HepG2 (cell line): Measurements from ENCODE around the gene HMGCS2. TPM values are rescaled to one million over a fixed set of nuclear protein-coding genes. Genes with fewer than 3 reads are reported as not detected.
A peak's percentile ranks its signal among the peaks of the same experiment; 100 is the strongest.

Source experiments
- CC2D1A ChIP-seq: sonication (generic); formaldehyde crosslinking; IDR thresholded peaks from 2 replicates; pipeline ENCODE4 v1.8.1; 2023; ENCODE audit warnings: mild to moderate bottlenecking, missing genetic modification reagents
- DPF2 ChIP-seq: sonication (generic); formaldehyde crosslinking; IDR thresholded peaks from 2 replicates; pipeline ENCODE4 v1.4.0; 2020; ENCODE audit warnings: mild to moderate bottlenecking, low read depth, missing genetic modification reagents, borderline replicate concordance
- FOXK1 ChIP-seq: sonication (generic); formaldehyde crosslinking; IDR thresholded peaks from 2 replicates; pipeline ENCODE4 v1.4.0; 2020; ENCODE audit warnings: low read depth, missing genetic modification reagents, borderline replicate concordance
- GABPA ChIP-seq, 2 experiments: IDR thresholded peaks; 2 replicates each; pipeline ENCODE4 v1.6.1; 2011 to 2016; ENCODE audit warnings: low read depth in 2 of 2, low read length in 1 of 2, missing biosample characterization in 1 of 2, missing genetic modification characterization in 1 of 2
- HDAC2 ChIP-seq: sonication (generic); formaldehyde crosslinking; IDR thresholded peaks from 2 replicates; pipeline ENCODE4 v1.4.0; 2020; ENCODE audit warnings: missing genetic modification reagents
- IRF2 ChIP-seq: IDR thresholded peaks from 2 replicates; pipeline ENCODE4 v1.6.1; 2018; ENCODE audit warnings: missing genetic modification reagents, missing compliant biosample characterization
- JDP2 ChIP-seq: sonication (generic); formaldehyde crosslinking; IDR thresholded peaks from 2 replicates; pipeline ENCODE4 v1.8.1; 2022; ENCODE audit warnings: missing genetic modification reagents, borderline replicate concordance
- MAZ ChIP-seq, 2 experiments: sonication (generic) in 1 of 2; formaldehyde crosslinking in 1 of 2; IDR thresholded peaks; 2 replicates each; pipeline versions ENCODE4 v1.5.0 to v1.6.1; 2012 to 2020; ENCODE audit warnings: low read depth in 2 of 2, mild to moderate bottlenecking in 2 of 2, borderline replicate concordance in 1 of 2, improper control_type of control experiment in 1 of 2, low read length in 1 of 2, missing genetic modification reagents in 1 of 2, moderate library complexity in 1 of 2
- NBN ChIP-seq: fragments of 450-650 bp; conservative IDR thresholded peaks from 2 replicates; pipeline ENCODE4 v1.6.1; 2017
- NCOA5 ChIP-seq: sonication (generic); formaldehyde crosslinking; IDR thresholded peaks from 2 replicates; pipeline ENCODE4 v1.4.0; 2020; ENCODE audit warnings: missing genetic modification reagents
- PAXIP1 ChIP-seq: sonication (generic); formaldehyde crosslinking; conservative IDR thresholded peaks from 2 replicates; pipeline ENCODE4 v1.4.0; 2020; ENCODE audit warnings: mild to moderate bottlenecking, missing genetic modification reagents, moderate library complexity
- PPARG ChIP-seq: conservative IDR thresholded peaks from 2 replicates; pipeline ENCODE4 v1.6.1; 2016; ENCODE audit warnings: missing biosample characterization, missing genetic modification reagents
- PRDM4 ChIP-seq: sonication (generic); formaldehyde crosslinking; IDR thresholded peaks from 2 replicates; pipeline ENCODE4 v1.9.0; 2021; ENCODE audit warnings: missing genetic modification reagents, borderline replicate concordance
- SMAD3 ChIP-seq: sonication (generic); formaldehyde crosslinking; IDR thresholded peaks from 2 replicates; pipeline ENCODE4 v1.4.0; 2020; ENCODE audit warnings: missing genetic modification reagents
- YEATS4 ChIP-seq: sonication (generic); formaldehyde crosslinking; IDR thresholded peaks from 2 replicates; pipeline ENCODE4 v1.4.0; 2020; ENCODE audit warnings: missing genetic modification reagents, borderline replicate concordance
- ZFP62 ChIP-seq: sonication (generic); formaldehyde crosslinking; IDR thresholded peaks from 2 replicates; pipeline ENCODE4 v1.4.0; 2020; ENCODE audit warnings: missing genetic modification reagents
- ZNF232 ChIP-seq: sonication (generic); formaldehyde crosslinking; IDR thresholded peaks from 2 replicates; pipeline ENCODE4 v1.4.0; 2020; ENCODE audit warnings: missing genetic modification reagents, borderline replicate concordance
- polyA plus RNA-seq, 8 experiments: library from polyadenylated mRNA; depleted of rRNA in 3 of 8; stranded (reverse) in 7 of 8; unstranded in 1 of 8; fragments of >200 nt; fragmentation: Illumina TruSeq in 4 of 8; extraction: Trizol in 4 of 8; gene quantifications; 2 replicates each; pipeline versions ENCODE4 v1.2.1 to v1.2.3, GENCODE V29; 2011 to 2016; ENCODE audit warnings: low read depth in 4 of 8, missing spikeins in 1 of 8, mixed read lengths in 1 of 8; ENCODE audit not compliant: insufficient read depth in 1 of 8
- total RNA-seq, 5 experiments: library from RNA; depleted of rRNA; stranded (reverse); fragments of >200 nt; fragmentation: Illumina TruSeq; extraction: Trizol; gene quantifications; 2 replicates each; pipeline ENCODE4 v1.2.3, GENCODE V29; 2016; ENCODE audit warnings: low read depth in 1 of 5
- TF ChIP-seq, protein P1 (sequence below): sonication (generic); formaldehyde crosslinking; IDR thresholded peaks from 2 replicates; pipeline ENCODE4 v1.9.0; 2022; ENCODE audit warnings: low read depth, missing genetic modification reagents
- TF ChIP-seq, protein P2 (sequence below): sonication (generic); formaldehyde crosslinking; IDR thresholded peaks from 2 replicates; pipeline ENCODE4 v1.4.0; 2020; ENCODE audit warnings: missing genetic modification reagents

HMGCS2 gene
- total and polyA plus RNA-seq, 2 of the 13 experiments (the other 11 are each of a cell fraction or from before 2014, with no cell fraction given): 0.44 to 1.5 TPM

DNA sequence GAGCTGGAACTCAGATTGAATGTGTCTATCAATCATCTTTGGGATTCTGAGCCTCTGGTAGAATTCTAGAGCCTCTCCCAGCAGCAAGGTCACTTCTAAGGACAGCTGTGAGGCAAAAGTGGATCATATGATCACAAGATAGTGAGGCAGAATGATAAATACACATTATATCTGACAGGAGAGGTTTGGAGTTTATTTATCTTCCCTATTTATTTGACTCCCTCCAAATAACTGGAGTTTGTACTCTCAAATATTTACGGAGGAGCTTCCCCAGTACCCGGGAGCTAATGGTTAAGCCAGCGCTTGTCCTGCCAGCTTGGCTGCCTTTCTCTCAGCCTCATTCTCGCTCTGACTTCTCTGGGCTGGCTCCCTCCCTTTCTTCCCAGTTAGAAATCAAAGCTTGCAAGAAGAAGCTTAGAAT is 2.3 kb downstream of the HMGCS2 start (continued):
- TF ChIP-seq CC2D1A (CRISPR knock-in tag) (no peak), HDAC2 (CRISPR knock-in tag) (peak; percentile 85), MAZ (IDR thresholded peaks at IDR 0.05; ENCODE audit: borderline replicate concordance, low read depth, low read length) (no peak), MAZ (CRISPR knock-in tag; IDR thresholded peaks at IDR 0.05; ENCODE audit: low read depth) (0 out of 2 replicates have a peak, but pooled peaks have one; percentile 60), FOXK1 (peak; percentile 16; the same call in 1 of the 2 replicates), PRDM4 (no peak), PAXIP1 (CRISPR knock-in tag) (peak; percentile 95), IRF2 (CRISPR knock-in tag) (no peak), GABPA (IDR thresholded peaks at IDR 0.05; ENCODE audit: low read depth, low read length) (no peak), GABPA (CRISPR knock-in tag; IDR thresholded peaks at IDR 0.05; ENCODE audit: low read depth) (no peak), YEATS4 (CRISPR knock-in tag) (no peak; the same call in 1 of the 2 replicates), SMAD3 (CRISPR knock-in tag) (no peak), JDP2 (CRISPR knock-in tag) (no peak), NBN (no peak), PPARG (CRISPR knock-in tag) (peak; percentile 90), NCOA5 (CRISPR knock-in tag) (no peak), ZFP62 (CRISPR knock-in tag) (no peak), ZNF232 (CRISPR knock-in tag) (no peak), DPF2 (CRISPR knock-in tag) (peak; percentile 72; the same call in 1 of the 2 replicates)
- TF ChIP-seq, protein P1, sequence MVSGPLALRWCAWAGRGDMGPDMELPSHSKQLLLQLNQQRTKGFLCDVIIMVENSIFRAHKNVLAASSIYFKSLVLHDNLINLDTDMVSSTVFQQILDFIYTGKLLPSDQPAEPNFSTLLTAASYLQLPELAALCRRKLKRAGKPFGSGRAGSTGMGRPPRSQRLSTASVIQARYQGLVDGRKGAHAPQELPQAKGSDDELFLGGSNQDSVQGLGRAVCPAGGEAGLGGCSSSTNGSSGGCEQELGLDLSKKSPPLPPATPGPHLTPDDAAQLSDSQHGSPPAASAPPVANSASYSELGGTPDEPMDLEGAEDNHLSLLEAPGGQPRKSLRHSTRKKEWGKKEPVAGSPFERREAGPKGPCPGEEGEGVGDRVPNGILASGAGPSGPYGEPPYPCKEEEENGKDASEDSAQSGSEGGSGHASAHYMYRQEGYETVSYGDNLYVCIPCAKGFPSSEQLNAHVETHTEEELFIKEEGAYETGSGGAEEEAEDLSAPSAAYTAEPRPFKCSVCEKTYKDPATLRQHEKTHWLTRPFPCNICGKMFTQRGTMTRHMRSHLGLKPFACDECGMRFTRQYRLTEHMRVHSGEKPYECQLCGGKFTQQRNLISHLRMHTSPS (CRISPR knock-in tag): no peak; the same call in 1 of the 2 replicates
- TF ChIP-seq, protein P2, sequence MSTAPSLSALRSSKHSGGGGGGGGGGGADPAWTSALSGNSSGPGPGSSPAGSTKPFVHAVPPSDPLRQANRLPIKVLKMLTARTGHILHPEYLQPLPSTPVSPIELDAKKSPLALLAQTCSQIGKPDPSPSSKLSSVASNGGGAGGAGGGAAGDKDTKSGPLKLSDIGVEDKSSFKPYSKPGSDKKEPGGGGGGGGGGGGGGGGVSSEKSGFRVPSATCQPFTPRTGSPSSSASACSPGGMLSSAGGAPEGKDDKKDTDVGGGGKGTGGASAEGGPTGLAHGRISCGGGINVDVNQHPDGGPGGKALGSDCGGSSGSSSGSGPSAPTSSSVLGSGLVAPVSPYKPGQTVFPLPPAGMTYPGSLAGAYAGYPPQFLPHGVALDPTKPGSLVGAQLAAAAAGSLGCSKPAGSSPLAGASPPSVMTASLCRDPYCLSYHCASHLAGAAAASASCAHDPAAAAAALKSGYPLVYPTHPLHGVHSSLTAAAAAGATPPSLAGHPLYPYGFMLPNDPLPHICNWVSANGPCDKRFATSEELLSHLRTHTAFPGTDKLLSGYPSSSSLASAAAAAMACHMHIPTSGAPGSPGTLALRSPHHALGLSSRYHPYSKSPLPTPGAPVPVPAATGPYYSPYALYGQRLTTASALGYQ (CRISPR knock-in tag): peak; percentile 79
